GM18858 (cell line): Measurements from ENCODE around the gene HMGA1.
A peak's percentile ranks its signal among the peaks of the same experiment; 100 is the strongest.

Source experiments
- ATAC-seq: cut with Tn5 transposase; IDR thresholded peaks from one replicate; pipeline ENCODE4 v1.9.1; 2021; ENCODE audit not compliant: unreplicated experiment

HMGA1 gene

GRCh38 chr6:34288581-34288980 lies 51.9 kb downstream of the HMGA1 start:
- no peak for ATAC-seq

GRCh38 chr6:34289137-34289536 lies 52.5 kb downstream of the HMGA1 start:
- ATAC-seq = no peak

GRCh38 chr6:34292954-34293353 lies 56.3 kb downstream of the HMGA1 start:
- ATAC-seq = no peak

- ATAC-seq = peak; percentile 82
Measured at GRCh38 chr6:34295721-34296120, 59.0 kb downstream of the HMGA1 start.
